ENCODE data around the gene DNAH2. TPM values are rescaled to one million over a fixed set of nuclear protein-coding genes. Genes with fewer than 3 reads are reported as not detected.

DNAH2 gene
- total and polyA plus RNA-seq, 2 of the 13 experiments (the other 11 are each of a cell fraction or from before 2014, with no cell fraction given), result not detected

DNA sequence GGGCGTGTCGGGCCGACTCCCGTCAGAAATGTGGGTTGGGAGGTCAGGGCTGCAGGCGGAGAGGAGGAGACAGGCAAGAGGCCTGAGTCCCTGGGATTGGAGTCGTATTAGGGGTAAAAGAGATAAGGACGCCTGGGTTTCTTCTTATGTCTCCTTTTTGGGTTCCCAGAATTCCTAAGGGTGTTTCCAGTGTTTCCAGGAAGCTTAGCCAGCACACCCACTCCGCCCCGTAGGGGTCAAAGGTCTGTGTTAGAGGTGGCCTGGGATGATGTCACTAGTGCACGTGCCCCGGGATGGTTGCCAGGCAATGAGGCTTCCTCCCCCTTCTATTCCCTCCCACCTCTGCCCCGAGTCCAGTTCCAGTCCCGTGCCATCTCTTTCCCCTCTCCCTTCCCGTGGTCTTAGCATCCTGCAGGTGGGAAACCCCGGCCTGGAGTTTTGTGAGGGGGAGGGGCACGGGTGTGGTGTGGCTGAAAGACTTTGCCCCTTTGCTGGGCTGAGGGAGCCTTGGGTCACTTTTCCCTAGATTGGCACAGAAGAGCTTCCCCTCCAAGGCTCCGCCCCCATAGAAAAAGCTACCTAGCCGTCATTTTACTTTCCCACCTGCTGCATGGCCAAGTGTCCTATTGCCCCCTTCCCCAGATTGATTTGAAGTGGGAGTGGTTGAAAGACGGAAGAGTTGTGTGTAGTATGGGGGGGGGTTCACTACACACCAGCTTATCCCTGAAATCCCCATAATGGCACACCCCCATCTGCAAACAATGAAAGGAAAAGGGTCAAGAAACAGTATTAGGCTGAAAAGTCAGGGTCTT lies 119.3 kb downstream of the DNAH2 start (continued):
- peak; percentile 10; the same call in 1 of the 2 replicates for TF ChIP-seq NFYB (CRISPR knock-in tag; IDR thresholded peaks at IDR 0.05)
- peak; percentile 87 for TF ChIP-seq FOXA3 (CRISPR knock-in tag; IDR thresholded peaks at IDR 0.05)
- TF ChIP-seq HNRNPH1 (optimal IDR thresholded peaks at IDR 0.05; ENCODE audit: low read depth, low read length), result no peak
- TF ChIP-seq NCOA2 (CRISPR knock-in tag; IDR thresholded peaks at IDR 0.05), result peak; percentile 92
- TF ChIP-seq ZNF335 (CRISPR knock-in tag; IDR thresholded peaks at IDR 0.05), result no peak
- TF ChIP-seq TARDBP (CRISPR knock-in tag; IDR thresholded peaks at IDR 0.05), result peak; percentile 97
- no peak for TF ChIP-seq REXO4 (CRISPR knock-in tag; IDR thresholded peaks at IDR 0.05; ENCODE audit: borderline replicate concordance)
- TF ChIP-seq, protein P1, sequence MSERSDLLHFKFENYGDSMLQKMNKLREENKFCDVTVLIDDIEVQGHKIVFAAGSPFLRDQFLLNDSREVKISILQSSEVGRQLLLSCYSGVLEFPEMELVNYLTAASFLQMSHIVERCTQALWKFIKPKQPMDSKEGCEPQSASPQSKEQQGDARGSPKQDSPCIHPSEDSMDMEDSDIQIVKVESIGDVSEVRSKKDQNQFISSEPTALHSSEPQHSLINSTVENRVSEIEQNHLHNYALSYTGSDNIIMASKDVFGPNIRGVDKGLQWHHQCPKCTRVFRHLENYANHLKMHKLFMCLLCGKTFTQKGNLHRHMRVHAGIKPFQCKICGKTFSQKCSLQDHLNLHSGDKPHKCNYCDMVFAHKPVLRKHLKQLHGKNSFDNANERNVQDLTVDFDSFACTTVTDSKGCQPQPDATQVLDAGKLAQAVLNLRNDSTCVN (CRISPR knock-in tag; IDR thresholded peaks at IDR 0.05; ENCODE audit: borderline replicate concordance), result peak; percentile 85; the same call in 1 of the 2 replicates
- TF ChIP-seq, protein P2, sequence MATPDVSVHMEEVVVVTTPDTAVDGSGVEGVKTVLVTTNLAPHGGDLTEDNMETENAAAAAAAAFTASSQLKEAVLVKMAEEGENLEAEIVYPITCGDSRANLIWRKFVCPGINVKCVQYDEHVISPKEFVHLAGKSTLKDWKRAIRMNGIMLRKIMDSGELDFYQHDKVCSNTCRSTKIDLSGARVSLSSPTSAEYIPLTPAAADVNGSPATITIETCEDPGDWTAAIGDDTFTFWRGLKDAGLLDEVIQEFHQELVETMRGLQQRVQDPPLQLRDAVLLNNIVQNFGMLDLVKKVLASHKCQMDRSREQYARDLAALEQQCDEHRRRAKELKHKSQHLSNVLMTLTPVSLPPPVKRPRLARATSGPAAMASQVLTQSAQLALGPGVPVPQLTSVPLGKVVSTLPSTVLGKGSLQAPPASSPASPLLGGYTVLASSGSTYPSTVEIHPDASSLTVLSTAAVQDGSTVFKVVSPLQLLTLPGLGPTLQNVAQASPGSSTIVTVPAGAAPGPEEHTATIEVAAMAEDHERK (CRISPR knock-in tag; IDR thresholded peaks at IDR 0.05; ENCODE audit: low read depth), result peak; percentile 38; the same call in 1 of the 2 replicates
- TF ChIP-seq TBL1XR1 (IDR thresholded peaks at IDR 0.05; ENCODE audit: borderline replicate concordance, low read length, partially characterized antibody), result peak; percentile 99
- TF ChIP-seq, protein P3, sequence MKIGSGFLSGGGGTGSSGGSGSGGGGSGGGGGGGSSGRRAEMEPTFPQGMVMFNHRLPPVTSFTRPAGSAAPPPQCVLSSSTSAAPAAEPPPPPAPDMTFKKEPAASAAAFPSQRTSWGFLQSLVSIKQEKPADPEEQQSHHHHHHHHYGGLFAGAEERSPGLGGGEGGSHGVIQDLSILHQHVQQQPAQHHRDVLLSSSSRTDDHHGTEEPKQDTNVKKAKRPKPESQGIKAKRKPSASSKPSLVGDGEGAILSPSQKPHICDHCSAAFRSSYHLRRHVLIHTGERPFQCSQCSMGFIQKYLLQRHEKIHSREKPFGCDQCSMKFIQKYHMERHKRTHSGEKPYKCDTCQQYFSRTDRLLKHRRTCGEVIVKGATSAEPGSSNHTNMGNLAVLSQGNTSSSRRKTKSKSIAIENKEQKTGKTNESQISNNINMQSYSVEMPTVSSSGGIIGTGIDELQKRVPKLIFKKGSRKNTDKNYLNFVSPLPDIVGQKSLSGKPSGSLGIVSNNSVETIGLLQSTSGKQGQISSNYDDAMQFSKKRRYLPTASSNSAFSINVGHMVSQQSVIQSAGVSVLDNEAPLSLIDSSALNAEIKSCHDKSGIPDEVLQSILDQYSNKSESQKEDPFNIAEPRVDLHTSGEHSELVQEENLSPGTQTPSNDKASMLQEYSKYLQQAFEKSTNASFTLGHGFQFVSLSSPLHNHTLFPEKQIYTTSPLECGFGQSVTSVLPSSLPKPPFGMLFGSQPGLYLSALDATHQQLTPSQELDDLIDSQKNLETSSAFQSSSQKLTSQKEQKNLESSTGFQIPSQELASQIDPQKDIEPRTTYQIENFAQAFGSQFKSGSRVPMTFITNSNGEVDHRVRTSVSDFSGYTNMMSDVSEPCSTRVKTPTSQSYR (CRISPR knock-in tag; IDR thresholded peaks at IDR 0.05; ENCODE audit: borderline replicate concordance), result peak; percentile 100
- TF ChIP-seq, protein P4, sequence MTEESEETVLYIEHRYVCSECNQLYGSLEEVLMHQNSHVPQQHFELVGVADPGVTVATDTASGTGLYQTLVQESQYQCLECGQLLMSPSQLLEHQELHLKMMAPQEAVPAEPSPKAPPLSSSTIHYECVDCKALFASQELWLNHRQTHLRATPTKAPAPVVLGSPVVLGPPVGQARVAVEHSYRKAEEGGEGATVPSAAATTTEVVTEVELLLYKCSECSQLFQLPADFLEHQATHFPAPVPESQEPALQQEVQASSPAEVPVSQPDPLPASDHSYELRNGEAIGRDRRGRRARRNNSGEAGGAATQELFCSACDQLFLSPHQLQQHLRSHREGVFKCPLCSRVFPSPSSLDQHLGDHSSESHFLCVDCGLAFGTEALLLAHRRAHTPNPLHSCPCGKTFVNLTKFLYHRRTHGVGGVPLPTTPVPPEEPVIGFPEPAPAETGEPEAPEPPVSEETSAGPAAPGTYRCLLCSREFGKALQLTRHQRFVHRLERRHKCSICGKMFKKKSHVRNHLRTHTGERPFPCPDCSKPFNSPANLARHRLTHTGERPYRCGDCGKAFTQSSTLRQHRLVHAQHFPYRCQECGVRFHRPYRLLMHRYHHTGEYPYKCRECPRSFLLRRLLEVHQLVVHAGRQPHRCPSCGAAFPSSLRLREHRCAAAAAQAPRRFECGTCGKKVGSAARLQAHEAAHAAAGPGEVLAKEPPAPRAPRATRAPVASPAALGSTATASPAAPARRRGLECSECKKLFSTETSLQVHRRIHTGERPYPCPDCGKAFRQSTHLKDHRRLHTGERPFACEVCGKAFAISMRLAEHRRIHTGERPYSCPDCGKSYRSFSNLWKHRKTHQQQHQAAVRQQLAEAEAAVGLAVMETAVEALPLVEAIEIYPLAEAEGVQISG (CRISPR knock-in tag; IDR thresholded peaks at IDR 0.05), result peak; percentile 88
- TF ChIP-seq ZNF34 (CRISPR knock-in tag; IDR thresholded peaks at IDR 0.05; ENCODE audit: borderline replicate concordance), result no peak
- TF ChIP-seq KDM5B (CRISPR knock-in tag; IDR thresholded peaks at IDR 0.05; ENCODE audit: borderline replicate concordance), result peak; percentile 57; the same call in 1 of the 2 replicates
- TF ChIP-seq RBFOX2 (IDR thresholded peaks at IDR 0.05; ENCODE audit: low read depth, low read length), result no peak
- peak; percentile 79; the same call in 1 of the 2 replicates for TF ChIP-seq ARNT2 (CRISPR knock-in tag; IDR thresholded peaks at IDR 0.05; ENCODE audit: low read depth)
- no peak for TF ChIP-seq GPN1 (CRISPR knock-in tag; IDR thresholded peaks at IDR 0.05; ENCODE audit: borderline replicate concordance)
- peak; percentile 71; the same call in 1 of the 2 replicates for TF ChIP-seq TOE1 (CRISPR knock-in tag; IDR thresholded peaks at IDR 0.05)
